ENCODE data around the gene GUCA1C.

GUCA1C gene

GRCh38 chr3:108882762-108883161 is 70.9 kb downstream of the GUCA1C start:
- Histone ChIP-seq H3K4me1 (peaks cover 17% of the 10 kb centered on the region), H3K36me3 (no peaks in the 10 kb centered on the region), H3K9me3 (no peaks in the 10 kb centered on the region), H3K4me3 (ENCODE audit: low read depth, low read length) (no peak overlapping the region), H3K27me3 (no peaks in the 10 kb centered on the region; the same call in none of the 2 replicates)
- no peak for DNase-seq
- no peak for TF ChIP-seq CTCF (IDR thresholded peaks at IDR 0.05; ENCODE audit: low read depth, low read length)

GRCh38 chr3:108879915-108880314 is 73.8 kb downstream of the GUCA1C start:
- H3K36me3 ChIP-seq, result no peaks in the 10 kb centered on the region
- H3K4me1 ChIP-seq, result peaks cover 6% of the 10 kb centered on the region; the same call in 1 of the 2 replicates
- H3K9me3 ChIP-seq, result no peaks in the 10 kb centered on the region
- no peak for TF ChIP-seq CTCF (IDR thresholded peaks at IDR 0.05; ENCODE audit: low read depth, low read length)
- H3K4me3 ChIP-seq (ENCODE audit: low read depth, low read length), result no peak overlapping the region
- no peak for DNase-seq
- H3K27me3 ChIP-seq, result peaks cover 2% of the 10 kb centered on the region

GRCh38 chr3:108877901-108878300 is 75.8 kb downstream of the GUCA1C start:
- Histone ChIP-seq H3K9me3 (no peaks in the 10 kb centered on the region), H3K4me3 (ENCODE audit: low read depth, low read length) (no peak overlapping the region), H3K27me3 (peaks cover 7% of the 10 kb centered on the region), H3K4me1 (no peaks in the 10 kb centered on the region), H3K36me3 (no peaks in the 10 kb centered on the region)
- DNase-seq, result no peak
- TF ChIP-seq CTCF (IDR thresholded peaks at IDR 0.05; ENCODE audit: low read depth, low read length), result no peak

GRCh38 chr3:108863799-108864135 is 89.9 kb downstream of the GUCA1C start:
- Histone ChIP-seq H3K4me3 (ENCODE audit: low read depth, low read length) (no peak overlapping the region), H3K36me3 (no peaks in the 10 kb centered on the region), H3K4me1 (no peaks in the 10 kb centered on the region), H3K9me3 (no peaks in the 10 kb centered on the region), H3K27me3 (peaks cover 9% of the 10 kb centered on the region; the same call in 1 of the 2 replicates)
- TF ChIP-seq CTCF (IDR thresholded peaks at IDR 0.05; ENCODE audit: low read depth, low read length), result no peak
- no peak for DNase-seq

- peaks cover 9% of the 10 kb centered on the region; the same call in 1 of the 2 replicates for H3K27me3 ChIP-seq
- H3K4me1 ChIP-seq, result no peaks in the 10 kb centered on the region
- no peak for DNase-seq
- TF ChIP-seq CTCF (IDR thresholded peaks at IDR 0.05; ENCODE audit: low read depth, low read length), result no peak
- no peaks in the 10 kb centered on the region for H3K36me3 ChIP-seq
- no peaks in the 10 kb centered on the region for H3K9me3 ChIP-seq
- H3K4me3 ChIP-seq (ENCODE audit: low read depth, low read length), result no peak overlapping the region
These were observed 90.5 kb downstream of the GUCA1C start for GRCh38 chr3:108862865-108863798.

- Histone ChIP-seq H3K27me3 (peaks cover 15% of the 10 kb centered on the region; the same call in 1 of the 2 replicates), H3K36me3 (no peaks in the 10 kb centered on the region), H3K4me3 (ENCODE audit: low read depth, low read length) (no peak overlapping the region), H3K4me1 (no peaks in the 10 kb centered on the region), H3K9me3 (no peaks in the 10 kb centered on the region)
- TF ChIP-seq CTCF (IDR thresholded peaks at IDR 0.05; ENCODE audit: low read depth, low read length), result no peak
- DNase-seq, result no peak
These were observed 92.3 kb downstream of the GUCA1C start for GRCh38 chr3:108861401-108861800.

All from BE2C (cell line).